ENCODE measurements around the gene CD8B. TPM values are rescaled to one million over a fixed set of nuclear protein-coding genes. Genes with fewer than 3 reads are reported as not detected.
A peak's percentile ranks its signal among the peaks of the same experiment; 100 is the strongest.
"Not testable (repeated sequence)": the region's sequence is repeated elsewhere in the genome, so short reads cannot be mapped to it uniquely, and the experiment has no call there.

Gene CD8B
- total and polyA plus RNA-seq, 3 experiments from 2014 or later = 259 to 908 (median 273) TPM

GRCh38 chr2:86868895-86869468 lies 7.3 kb upstream of the CD8B start:
- H3K4me1 Mint-ChIP-seq; H3K27me3 ChIP-seq (ENCODE audit: insufficient read depth, low read length, poor library complexity, severe bottlenecking); H3K4me1 ChIP-seq (ENCODE audit: insufficient read depth, low read length); H3K9me3 ChIP-seq (ENCODE audit: low read length); H3K27ac ChIP-seq (ENCODE audit: low read depth, low read length); H3K4me3 Mint-ChIP-seq; H3K9me3 Mint-ChIP-seq; DNase-seq; CTCF ChIA-PET; H3K4me3 ChIP-seq (ENCODE audit: low read length); H3K36me3 Mint-ChIP-seq; POLR2A ChIA-PET; H3K36me3 ChIP-seq (ENCODE audit: insufficient read depth, low read length); H3K27me3 Mint-ChIP-seq: not testable (repeated sequence)
- peak overlapping the region in 1 of 8 donors; percentile 41 for H3K27ac Mint-ChIP-seq

- not testable (repeated sequence) for H3K4me1 ChIP-seq (ENCODE audit: insufficient read depth, low read length); H3K9me3 Mint-ChIP-seq; H3K27me3 ChIP-seq (ENCODE audit: insufficient read depth, low read length, poor library complexity, severe bottlenecking); H3K27me3 Mint-ChIP-seq; H3K9me3 ChIP-seq (ENCODE audit: low read length); H3K27ac ChIP-seq (ENCODE audit: low read depth, low read length); H3K4me3 ChIP-seq (ENCODE audit: low read length); H3K36me3 ChIP-seq (ENCODE audit: insufficient read depth, low read length)
- Mint-ChIP-seq H3K27ac (peak overlapping the region; percentile 76 to 98 (median 90)), H3K4me1 (peaks cover 13 to 37% (median 16%) of the 10 kb centered on the region in 3 donors), H3K4me3 (peak overlapping the region; percentile 81 to 99 (median 86)), H3K36me3 (peaks cover 0 to 21% (median 5%) of the 10 kb centered on the region in 3 donors)
- POLR2A ChIA-PET = interaction anchor here (1.3 kb wide), 1 partner anchor 40 kb away, joined by 3 read pairs; no protein-coding TSS in a partner anchor
- CTCF ChIA-PET = interaction anchor here (0.7 kb wide), 1 partner anchor 53 kb away, joined by 3 read pairs; no protein-coding TSS in a partner anchor
- DNase-seq = peak in 3 of 5 donors; percentile 44 to 70 (median 66)
Measured at GRCh38 chr2:86862380-86862703, 656 bp upstream of the CD8B start.

GRCh38 chr2:86861175-86861574 lies 511 bp downstream of the CD8B start:
- peak overlapping the region; percentile 79 to 98 (median 94) for H3K27ac Mint-ChIP-seq
- H3K4me1 ChIP-seq (ENCODE audit: insufficient read depth, low read length); H3K9me3 Mint-ChIP-seq; H3K9me3 ChIP-seq (ENCODE audit: low read length); H3K27me3 ChIP-seq (ENCODE audit: insufficient read depth, low read length, poor library complexity, severe bottlenecking); CTCF ChIA-PET; H3K27me3 Mint-ChIP-seq; H3K36me3 ChIP-seq (ENCODE audit: insufficient read depth, low read length): not testable (repeated sequence)
- peak in 1 of 5 donors; percentile 47 for DNase-seq
- H3K4me3 Mint-ChIP-seq = peak overlapping the region; percentile 95 to 99 (median 97)
- peak overlapping the region; percentile 47 for H3K27ac ChIP-seq (ENCODE audit: low read depth, low read length)
- peak overlapping the region; percentile 54 for H3K4me3 ChIP-seq (ENCODE audit: low read length)
- peaks cover 13 to 42% (median 16%) of the 10 kb centered on the region in 3 donors for H3K4me1 Mint-ChIP-seq
- H3K36me3 Mint-ChIP-seq = peaks cover 0 to 28% (median 5%) of the 10 kb centered on the region in 3 donors
- POLR2A ChIA-PET = interaction anchor here (1.3 kb wide), 1 partner anchor 39 kb away, joined by 3 read pairs; no protein-coding TSS in a partner anchor

GRCh38 chr2:86860573-86860972 lies 1.1 kb downstream of the CD8B start:
- H3K27ac Mint-ChIP-seq = peak overlapping the region; percentile 79 to 98 (median 94)
- Histone ChIP-seq H3K4me3 (ENCODE audit: low read length) (peak overlapping the region; percentile 54), H3K27ac (ENCODE audit: low read depth, low read length) (peak overlapping the region; percentile 47)
- H3K36me3 Mint-ChIP-seq = peaks cover 0 to 34% (median 5%) of the 10 kb centered on the region in 3 donors
- H3K36me3 ChIP-seq (ENCODE audit: insufficient read depth, low read length); H3K27me3 Mint-ChIP-seq; H3K27me3 ChIP-seq (ENCODE audit: insufficient read depth, low read length, poor library complexity, severe bottlenecking); POLR2A ChIA-PET; DNase-seq; H3K9me3 Mint-ChIP-seq; H3K9me3 ChIP-seq (ENCODE audit: low read length); H3K4me1 ChIP-seq (ENCODE audit: insufficient read depth, low read length); CTCF ChIA-PET: not testable (repeated sequence)
- H3K4me1 Mint-ChIP-seq = peaks cover 17 to 48% (median 22%) of the 10 kb centered on the region in 3 donors
- peak overlapping the region; percentile 95 to 99 (median 97) for H3K4me3 Mint-ChIP-seq

- Mint-ChIP-seq H3K27ac (peak overlapping the region in 7 of 8 donors; percentile 66 to 85 (median 77)), H3K36me3 (peaks cover 0 to 57% (median 5%) of the 10 kb centered on the region in 3 donors), H3K4me3 (peak overlapping the region; percentile 59 to 90 (median 70)), H3K4me1 (peaks cover 21 to 58% (median 31%) of the 10 kb centered on the region in 3 donors)
- H3K27me3 ChIP-seq (ENCODE audit: insufficient read depth, low read length, poor library complexity, severe bottlenecking); DNase-seq; H3K4me1 ChIP-seq (ENCODE audit: insufficient read depth, low read length); H3K27ac ChIP-seq (ENCODE audit: low read depth, low read length); H3K27me3 Mint-ChIP-seq; H3K9me3 Mint-ChIP-seq; H3K9me3 ChIP-seq (ENCODE audit: low read length); POLR2A ChIA-PET; H3K4me3 ChIP-seq (ENCODE audit: low read length); CTCF ChIA-PET; H3K36me3 ChIP-seq (ENCODE audit: insufficient read depth, low read length): not testable (repeated sequence)
Measured at GRCh38 chr2:86857688-86858087, 4.0 kb downstream of the CD8B start.

GRCh38 chr2:86856498-86856897 lies 5.2 kb downstream of the CD8B start:
- CTCF ChIA-PET; H3K36me3 ChIP-seq (ENCODE audit: insufficient read depth, low read length); H3K27me3 ChIP-seq (ENCODE audit: insufficient read depth, low read length, poor library complexity, severe bottlenecking); H3K27ac ChIP-seq (ENCODE audit: low read depth, low read length); POLR2A ChIA-PET; H3K4me1 ChIP-seq (ENCODE audit: insufficient read depth, low read length); H3K9me3 Mint-ChIP-seq; H3K27me3 Mint-ChIP-seq; H3K9me3 ChIP-seq (ENCODE audit: low read length); DNase-seq; H3K4me3 ChIP-seq (ENCODE audit: low read length): not testable (repeated sequence)
- Mint-ChIP-seq H3K36me3 (peaks cover 0 to 64% (median 5%) of the 10 kb centered on the region in 3 donors), H3K4me3 (peak overlapping the region in 2 of 7 donors; percentile 13 to 34), H3K4me1 (peaks cover 23 to 64% (median 35%) of the 10 kb centered on the region in 3 donors), H3K27ac (peak overlapping the region in 1 of 8 donors; percentile 24)

GRCh38 chr2:86855981-86856380 lies 5.7 kb downstream of the CD8B start:
- H3K27ac Mint-ChIP-seq = peak overlapping the region; percentile 27 to 89 (median 72)
- H3K27me3 ChIP-seq (ENCODE audit: insufficient read depth, low read length, poor library complexity, severe bottlenecking); H3K4me1 ChIP-seq (ENCODE audit: insufficient read depth, low read length); H3K36me3 ChIP-seq (ENCODE audit: insufficient read depth, low read length); H3K9me3 ChIP-seq (ENCODE audit: low read length); H3K9me3 Mint-ChIP-seq; H3K27ac ChIP-seq (ENCODE audit: low read depth, low read length); CTCF ChIA-PET; H3K27me3 Mint-ChIP-seq; DNase-seq; POLR2A ChIA-PET; H3K4me3 ChIP-seq (ENCODE audit: low read length): not testable (repeated sequence)
- H3K36me3 Mint-ChIP-seq = peaks cover 0 to 65% (median 5%) of the 10 kb centered on the region in 3 donors
- peak overlapping the region; percentile 30 to 83 (median 59) for H3K4me3 Mint-ChIP-seq
- peaks cover 25 to 68% (median 39%) of the 10 kb centered on the region in 3 donors for H3K4me1 Mint-ChIP-seq

- Mint-ChIP-seq H3K4me3 (peak overlapping the region in 2 of 7 donors; percentile 37 to 41), H3K4me1 (peaks cover 22 to 59% (median 38%) of the 10 kb centered on the region in 3 donors)
- CTCF ChIA-PET = not testable (repeated sequence)
Measured at GRCh38 chr2:86851581-86851980, 10.1 kb downstream of the CD8B start.

More at GRCh38 chr2:86851581-86851980, 10.1 kb downstream of the CD8B start:
- H3K9me3 Mint-ChIP-seq; H3K27ac ChIP-seq (ENCODE audit: low read depth, low read length); H3K4me3 ChIP-seq (ENCODE audit: low read length); POLR2A ChIA-PET; H3K27me3 Mint-ChIP-seq; H3K27me3 ChIP-seq (ENCODE audit: insufficient read depth, low read length, poor library complexity, severe bottlenecking); H3K9me3 ChIP-seq (ENCODE audit: low read length); H3K4me1 ChIP-seq (ENCODE audit: insufficient read depth, low read length); DNase-seq; H3K36me3 ChIP-seq (ENCODE audit: insufficient read depth, low read length): not testable (repeated sequence)
- H3K36me3 Mint-ChIP-seq = peaks cover 0 to 65% (median 4%) of the 10 kb centered on the region in 3 donors
- peak overlapping the region in 7 of 8 donors; percentile 60 to 92 (median 75) for H3K27ac Mint-ChIP-seq
